OCI-LY7 (cell line): ENCODE data around the gene TMEM273.

ENCODE experiments used
- CTCF ChIP-seq: fragments of 200-600 bp; sonication (generic); conservative IDR thresholded peaks from 2 replicates; pipeline ENCODE4 v1.5.1; 2014; ENCODE audit warnings: mild to moderate bottlenecking, antibody characterized with exemption, low read length, moderate library complexity, mixed read lengths
- EZH2phosphoT487 ChIP-seq: fragments of 200-600 bp; sonication (generic); IDR thresholded peaks from 2 replicates; pipeline ENCODE4 v1.6.1; 2018; ENCODE audit warnings: low read depth, borderline replicate concordance, mild to moderate bottlenecking, mixed run types, antibody characterized with exemption, low read length, moderate library complexity, mixed read lengths

GRCh38 chr10:49115796-49116508 lies 72.2 kb downstream of the TMEM273 start:
- TF ChIP-seq CTCF (no peak), EZH2phosphoT487 (no peak)
